ENCODE results near the gene NCR1. TPM values are rescaled to one million over a fixed set of nuclear protein-coding genes. Genes with fewer than 3 reads are reported as not detected.
"Not testable (repeated sequence)": the region's sequence is repeated elsewhere in the genome, so short reads cannot be mapped to it uniquely, and the experiment has no call there.

The NCR1 gene
- total and polyA plus RNA-seq, 3 donors from 2014 or later = 0.31 to 0.44 (median 0.43) TPM

- Histone ChIP-seq H3K9me3 (no peaks in the 10 kb centered on the region), H3K27me3 (no peaks in the 10 kb centered on the region), H3K27ac (no peak overlapping the region), H3K4me1 (no peaks in the 10 kb centered on the region), H3K36me3 (ENCODE audit: low read depth, missing control alignments) (no peaks in the 10 kb centered on the region), H3K4me3 (no peak overlapping the region)
- 94 to 96% methylated on average over 10 of the region's 10 CpGs for WGBS, 2 donors
- intact Hi-C loops (cut with DNase I; ENCODE audit: low total_unique reads) = no loop called here
- DNase-seq = no peak
- no peak for TF ChIP-seq POLR2A (IDR thresholded peaks at IDR 0.05)
- no peak for TF ChIP-seq CTCF (IDR thresholded peaks at IDR 0.05)
These were observed 17.7 kb upstream of the NCR1 start for GRCh38 chr19:54888239-54888638.

- TF ChIP-seq CTCF (IDR thresholded peaks at IDR 0.05) (no peak), POLR2A (IDR thresholded peaks at IDR 0.05) (no peak)
- 77 to 88% methylated on average over 11 of the region's 11 CpGs for WGBS, 2 donors
- Histone ChIP-seq H3K4me3 (no peak overlapping the region), H3K36me3 (ENCODE audit: low read depth, missing control alignments) (no peaks in the 10 kb centered on the region), H3K27me3 (no peaks in the 10 kb centered on the region), H3K4me1 (no peaks in the 10 kb centered on the region), H3K9me3 (no peaks in the 10 kb centered on the region), H3K27ac (no peak overlapping the region)
- intact Hi-C loops (cut with DNase I; ENCODE audit: low total_unique reads) = no loop called here
- no peak for DNase-seq
These were observed 16.4 kb upstream of the NCR1 start for GRCh38 chr19:54889566-54889965.

GRCh38 chr19:54893406-54893805, 12.5 kb upstream of the NCR1 start:
- Histone ChIP-seq H3K4me1 (no peaks in the 10 kb centered on the region), H3K36me3 (ENCODE audit: low read depth, missing control alignments) (no peaks in the 10 kb centered on the region), H3K9me3 (no peaks in the 10 kb centered on the region), H3K27ac (no peak overlapping the region), H3K27me3 (no peaks in the 10 kb centered on the region), H3K4me3 (no peak overlapping the region)
- DNase-seq = no peak
- 37 to 48% methylated on average over 7 of the region's 7 CpGs for WGBS, 2 donors
- intact Hi-C loops (cut with DNase I; ENCODE audit: low total_unique reads) = no loop called here
- no peak for TF ChIP-seq CTCF (IDR thresholded peaks at IDR 0.05)
- no peak for TF ChIP-seq POLR2A (IDR thresholded peaks at IDR 0.05)

- H3K36me3 ChIP-seq (ENCODE audit: low read depth, missing control alignments); H3K27me3 ChIP-seq; H3K4me3 ChIP-seq; H3K27ac ChIP-seq; intact Hi-C loops (cut with DNase I; ENCODE audit: low total_unique reads); H3K9me3 ChIP-seq; DNase-seq; H3K4me1 ChIP-seq: not testable (repeated sequence)
- WGBS, 2 donors = 94 to 95% methylated on average over 16 of the region's 16 CpGs
These were observed 11.8 kb upstream of the NCR1 start for GRCh38 chr19:54894106-54894505.

GRCh38 chr19:54896036-54896435, 9.9 kb upstream of the NCR1 start:
- H3K27ac ChIP-seq = no peak overlapping the region
- H3K4me3 ChIP-seq = no peak overlapping the region
- WGBS, 2 donors = 72 to 80% methylated on average over 2 of the region's 2 CpGs
- intact Hi-C loops (cut with DNase I; ENCODE audit: low total_unique reads) = no loop called here
- TF ChIP-seq CTCF (IDR thresholded peaks at IDR 0.05) = no peak
- TF ChIP-seq POLR2A (IDR thresholded peaks at IDR 0.05) = no peak
- H3K4me1 ChIP-seq = no peaks in the 10 kb centered on the region
- no peaks in the 10 kb centered on the region for H3K27me3 ChIP-seq
- no peak for DNase-seq
- no peaks in the 10 kb centered on the region for H3K36me3 ChIP-seq (ENCODE audit: low read depth, missing control alignments)
- no peaks in the 10 kb centered on the region for H3K9me3 ChIP-seq

- H3K36me3 ChIP-seq (ENCODE audit: low read depth, missing control alignments); intact Hi-C loops (cut with DNase I; ENCODE audit: low total_unique reads); H3K27me3 ChIP-seq; H3K4me1 ChIP-seq; DNase-seq; H3K27ac ChIP-seq; H3K9me3 ChIP-seq; H3K4me3 ChIP-seq: not testable (repeated sequence)
- 79 to 85% methylated on average over 7 of the region's 7 CpGs for WGBS, 2 donors
These were observed 7.3 kb upstream of the NCR1 start for GRCh38 chr19:54898685-54899084.

- intact Hi-C loops (cut with DNase I; ENCODE audit: low total_unique reads); H3K36me3 ChIP-seq (ENCODE audit: low read depth, missing control alignments); H3K4me1 ChIP-seq; DNase-seq; H3K27me3 ChIP-seq; H3K4me3 ChIP-seq; H3K9me3 ChIP-seq; H3K27ac ChIP-seq: not testable (repeated sequence)
- WGBS, 2 donors = 79 to 84% methylated on average over 9 of the region's 9 CpGs
These were observed 6.3 kb upstream of the NCR1 start for GRCh38 chr19:54899646-54900045.

GRCh38 chr19:54901153-54901552, 4.8 kb upstream of the NCR1 start:
- 82 to 84% methylated on average over 8 of the region's 8 CpGs for WGBS, 2 donors
- DNase-seq; H3K4me1 ChIP-seq; H3K27me3 ChIP-seq; H3K36me3 ChIP-seq (ENCODE audit: low read depth, missing control alignments); intact Hi-C loops (cut with DNase I; ENCODE audit: low total_unique reads); H3K4me3 ChIP-seq; H3K27ac ChIP-seq; H3K9me3 ChIP-seq: not testable (repeated sequence)

Data from testis (tissue), 3 donors.